Liver (tissue), 9 donors: Measurements from ENCODE around the gene IFRD2. TPM values are rescaled to one million over a fixed set of nuclear protein-coding genes. Genes with fewer than 3 reads are reported as not detected.

Experiments used
- DNase-seq: peaks from one replicate; pipeline ENCODE4 v3.0.0-alpha.2; 2017; ENCODE audit warnings: low spot score
- H3K27ac ChIP-seq, 2 donors: one replicate each; pipeline ENCODE4 v1.7.0; 2013; ENCODE audit warnings: inconsistent platforms in 2 of 2, low read length in 2 of 2, control low read depth in 1 of 2, low read depth in 1 of 2, mild to moderate bottlenecking in 1 of 2
- H3K27me3 ChIP-seq, 4 donors: one replicate each; pipeline versions ENCODE4 v1.6.1 to v1.7.0; 2013; ENCODE audit warnings: low read length in 3 of 4, inconsistent platforms in 1 of 4, mild to moderate bottlenecking in 1 of 4, moderate library complexity in 1 of 4; ENCODE audit not compliant: control insufficient read depth in 4 of 4, insufficient read depth in 4 of 4
- H3K36me3 ChIP-seq, 4 donors: one replicate each; pipeline versions ENCODE4 v1.6.1 to v1.7.0; 2013; ENCODE audit warnings: low read length in 3 of 4, mild to moderate bottlenecking in 3 of 4, low read depth in 1 of 4, moderate library complexity in 1 of 4; ENCODE audit not compliant: control insufficient read depth in 4 of 4, insufficient read depth in 3 of 4
- H3K4me1 ChIP-seq, 4 donors: one replicate each; pipeline versions ENCODE4 v1.6.1 to v1.7.0; 2013; ENCODE audit warnings: low read length in 3 of 4, mild to moderate bottlenecking in 3 of 4, moderate library complexity in 1 of 4; ENCODE audit not compliant: control insufficient read depth in 4 of 4, insufficient read depth in 4 of 4
- H3K4me3 ChIP-seq, 3 donors: one replicate each; pipeline versions ENCODE4 v1.6.1 to v1.7.0; 2013; ENCODE audit warnings: low read length in 3 of 3, control low read depth in 1 of 3, low read depth in 1 of 3, mild to moderate bottlenecking in 1 of 3
- H3K9ac ChIP-seq, 2 donors: one replicate each; pipeline ENCODE4 v1.7.0; 2013; ENCODE audit warnings: low read length in 2 of 2, mild to moderate bottlenecking in 2 of 2, moderate library complexity in 2 of 2, control low read depth in 1 of 2, low read depth in 1 of 2
- H3K9me3 ChIP-seq, 4 donors: one replicate each; pipeline versions ENCODE4 v1.6.1 to v1.7.0; 2013; ENCODE audit warnings: low read length in 3 of 4; ENCODE audit not compliant: control insufficient read depth in 4 of 4
- EGR1 ChIP-seq, 2 donors: IDR thresholded peaks; 2 replicates each; pipeline ENCODE4 v1.6.1; 2016 to 2018; ENCODE audit warnings: antibody characterized with exemption in 2 of 2, low read depth in 2 of 2
- FOXA2 ChIP-seq: IDR thresholded peaks from 2 replicates; pipeline ENCODE4 v1.6.1; 2016; ENCODE audit warnings: antibody characterized with exemption
- GABPA ChIP-seq, 2 donors: IDR thresholded peaks in 1 of 2; conservative IDR thresholded peaks in 1 of 2; 2 replicates each; pipeline ENCODE4 v1.6.1; 2016; ENCODE audit warnings: antibody characterized with exemption in 2 of 2, mild to moderate bottlenecking in 1 of 2, moderate library complexity in 1 of 2
- HNF4A ChIP-seq, 2 donors: conservative IDR thresholded peaks; 2 replicates each; pipeline ENCODE4 v1.6.1; 2016; ENCODE audit warnings: antibody characterized with exemption in 2 of 2, mild to moderate bottlenecking in 2 of 2
- HNF4G ChIP-seq: IDR thresholded peaks from 2 replicates; pipeline ENCODE4 v1.6.1; 2016; ENCODE audit warnings: antibody characterized with exemption
- JUND ChIP-seq, 2 donors: IDR thresholded peaks; 2 replicates each; pipeline ENCODE4 v1.6.1; 2016; ENCODE audit warnings: antibody characterized with exemption in 2 of 2
- NR2F2 ChIP-seq: IDR thresholded peaks from 2 replicates; pipeline ENCODE4 v1.6.1; 2016; ENCODE audit warnings: antibody characterized with exemption
- RAD21 ChIP-seq, 2 donors: IDR thresholded peaks; 2 replicates each; pipeline ENCODE4 v1.6.1; 2016; ENCODE audit warnings: antibody characterized with exemption in 2 of 2, mild to moderate bottlenecking in 2 of 2
- RXRA ChIP-seq, 2 donors: IDR thresholded peaks; 2 replicates each; pipeline ENCODE4 v1.6.1; 2017 to 2018; ENCODE audit warnings: antibody characterized with exemption in 2 of 2, mild to moderate bottlenecking in 1 of 2
- SP1 ChIP-seq: IDR thresholded peaks from 2 replicates; pipeline ENCODE4 v1.6.1; 2018; ENCODE audit warnings: antibody characterized with exemption, mild to moderate bottlenecking
- TAF1 ChIP-seq: conservative IDR thresholded peaks from 2 replicates; pipeline ENCODE4 v1.6.1; 2016; ENCODE audit warnings: antibody characterized with exemption, mild to moderate bottlenecking
- YY1 ChIP-seq: IDR thresholded peaks from 2 replicates; pipeline ENCODE4 v1.6.1; 2016; ENCODE audit warnings: antibody characterized with exemption, mild to moderate bottlenecking
- WGBS: extraction: QIAGEN DNeasy Blood & Tissue Kit; methylation state at CpG from one replicate; pipeline ENCODE4 v1.1.7; 2013; 5-methylcytosine and 5-hydroxymethylcytosine counted together
- polyA plus RNA-seq, 2 donors: library from polyadenylated mRNA; stranded (reverse) in 1 of 2; unstranded in 1 of 2; fragments of 200-250 nt in 1 of 2; fragments of >200 nt in 1 of 2; fragmentation: Nextera tagmentation in 1 of 2; extraction: Ambion mirVana in 1 of 2; gene quantifications; one replicate each; pipeline versions ENCODE4 v1.2.1 to v1.2.3, GENCODE V29; 2013 to 2015
- total RNA-seq, 2 donors: library from RNA; depleted of rRNA; stranded (reverse); fragments of >200 nt; gene quantifications; one replicate each; pipeline ENCODE4 v1.2.3, GENCODE V29; 2014
- TF ChIP-seq, protein P1 (sequence below): IDR thresholded peaks from 2 replicates; pipeline ENCODE4 v1.6.1; 2016; ENCODE audit warnings: antibody characterized with exemption
- TF ChIP-seq, protein P2 (sequence below): IDR thresholded peaks from 2 replicates; pipeline ENCODE4 v1.6.1; 2016; ENCODE audit warnings: antibody characterized with exemption
- TF ChIP-seq, protein P3 (sequence below): fragments of 150-350 bp; IDR thresholded peaks from 2 replicates; pipeline ENCODE4 v1.5.1; 2017; ENCODE audit warnings: improper control_type of control experiment, low read depth, low read length; ENCODE audit not compliant: missing input control
- TF ChIP-seq, protein P4 (sequence below): IDR thresholded peaks from 2 replicates; pipeline ENCODE4 v1.6.1; 2016; ENCODE audit warnings: antibody characterized with exemption
- donor health status: healthy.
- donor health status: healthy.
- donor health status: healthy.
- donor health status: healthy.
- donor health status: healthy.

The IFRD2 gene
- total and polyA plus RNA-seq, 4 donors: 55.7 to 91.2 (median 63.2) TPM

DNA sequence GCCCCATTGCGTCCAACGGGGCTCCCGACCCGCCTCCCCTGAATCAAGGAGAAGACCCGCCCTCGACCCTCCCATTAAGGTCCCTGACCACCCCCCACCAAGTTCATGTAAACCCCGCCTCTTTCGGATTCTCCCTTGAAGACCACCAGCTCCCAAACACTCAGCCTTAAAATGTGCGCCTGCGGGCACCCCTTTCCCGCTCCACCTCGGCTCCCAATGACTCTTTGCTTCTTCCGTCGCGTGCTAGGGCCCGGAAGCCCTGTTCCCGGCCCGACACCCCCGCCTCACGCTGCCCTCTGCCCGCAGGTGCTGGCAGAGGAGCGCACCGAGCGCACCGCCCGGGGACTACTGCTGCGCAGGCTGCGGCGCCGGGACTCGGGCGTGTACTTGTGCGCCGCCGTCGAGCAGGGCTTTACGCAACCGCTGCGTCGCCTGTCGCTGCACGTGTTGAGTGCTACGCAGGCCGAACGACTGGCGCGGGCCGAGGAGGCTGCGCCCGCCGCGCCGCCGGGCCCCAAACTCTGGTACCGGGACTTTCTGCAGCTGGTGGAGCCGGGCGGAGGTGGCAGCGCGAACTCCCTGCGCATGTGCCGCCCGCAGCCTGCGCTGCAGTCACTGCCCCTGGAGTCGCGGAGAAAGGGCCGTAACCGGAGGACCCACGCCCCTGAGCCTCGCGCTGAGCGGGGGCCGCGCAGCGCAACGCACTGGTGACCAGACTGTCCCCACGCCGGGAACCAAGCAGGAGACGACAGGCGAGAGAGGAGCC lies 16.1 kb downstream of the IFRD2 start:
- TF ChIP-seq RXRA (IDR thresholded peaks at IDR 0.05): no peak
- WGBS: 26% methylated on average over 79 of the region's 79 CpGs
- Histone ChIP-seq H3K36me3 (no peaks in the 10 kb centered on the region), H3K27ac (no peak overlapping the region), H3K4me3 (no peak overlapping the region), H3K9ac (no peak overlapping the region), H3K27me3 (peaks cover 0 to 2% (median 0%) of the 10 kb centered on the region in 4 donors), H3K4me1 (peaks cover 3 to 41% (median 19%) of the 10 kb centered on the region in 4 donors), H3K9me3 (no peaks in the 10 kb centered on the region)
- DNase-seq: no peak

DNA sequence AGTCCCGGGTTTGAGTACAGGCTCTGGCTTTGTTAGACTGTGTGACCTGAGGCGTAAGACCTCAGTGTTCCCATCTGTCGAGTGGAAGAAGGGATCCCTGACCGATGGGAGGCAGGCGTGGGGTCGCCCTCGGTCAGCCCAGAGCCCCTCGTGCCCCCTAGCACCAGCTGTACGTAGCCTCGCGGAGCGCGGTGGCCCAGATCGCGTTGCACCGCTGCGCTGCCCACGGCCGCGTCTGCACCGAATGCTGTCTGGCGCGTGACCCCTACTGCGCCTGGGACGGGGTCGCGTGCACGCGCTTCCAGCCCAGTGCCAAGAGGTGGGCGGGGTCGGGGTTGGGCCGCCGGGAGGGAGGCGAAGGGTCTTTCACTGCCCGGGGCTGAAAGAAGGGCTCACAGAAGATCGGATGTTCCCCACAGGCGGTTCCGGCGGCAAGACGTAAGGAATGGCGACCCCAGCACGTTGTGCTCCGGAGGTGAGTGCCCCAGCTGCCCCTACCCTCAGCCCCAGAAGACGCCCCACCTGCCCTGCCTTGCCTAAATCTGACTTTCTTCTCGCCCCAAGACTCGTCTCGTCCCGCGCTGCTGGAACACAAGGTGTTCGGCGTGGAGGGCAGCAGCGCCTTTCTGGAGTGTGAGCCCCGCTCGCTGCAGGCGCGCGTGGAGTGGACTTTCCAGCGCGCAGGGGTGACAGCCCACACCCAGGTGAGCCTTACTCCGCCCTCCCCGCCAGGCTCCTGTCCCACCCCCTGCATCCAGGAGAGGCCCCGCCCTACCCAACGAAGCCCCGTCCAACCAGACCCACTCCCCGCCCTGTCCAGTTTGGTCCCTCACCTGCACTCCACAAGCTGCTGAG lies 16.9 kb downstream of the IFRD2 start:
- Histone ChIP-seq H3K4me3 (no peak overlapping the region), H3K4me1 (peaks cover 3 to 41% (median 19%) of the 10 kb centered on the region in 4 donors), H3K9me3 (no peaks in the 10 kb centered on the region), H3K27ac (no peak overlapping the region), H3K27me3 (peaks cover 0 to 2% (median 0%) of the 10 kb centered on the region in 4 donors), H3K9ac (no peak overlapping the region), H3K36me3 (no peaks in the 10 kb centered on the region)
- no peak for DNase-seq
- 22% methylated on average over 65 of the region's 65 CpGs for WGBS
- no peak for TF ChIP-seq SP1
- TF ChIP-seq, protein P1, sequence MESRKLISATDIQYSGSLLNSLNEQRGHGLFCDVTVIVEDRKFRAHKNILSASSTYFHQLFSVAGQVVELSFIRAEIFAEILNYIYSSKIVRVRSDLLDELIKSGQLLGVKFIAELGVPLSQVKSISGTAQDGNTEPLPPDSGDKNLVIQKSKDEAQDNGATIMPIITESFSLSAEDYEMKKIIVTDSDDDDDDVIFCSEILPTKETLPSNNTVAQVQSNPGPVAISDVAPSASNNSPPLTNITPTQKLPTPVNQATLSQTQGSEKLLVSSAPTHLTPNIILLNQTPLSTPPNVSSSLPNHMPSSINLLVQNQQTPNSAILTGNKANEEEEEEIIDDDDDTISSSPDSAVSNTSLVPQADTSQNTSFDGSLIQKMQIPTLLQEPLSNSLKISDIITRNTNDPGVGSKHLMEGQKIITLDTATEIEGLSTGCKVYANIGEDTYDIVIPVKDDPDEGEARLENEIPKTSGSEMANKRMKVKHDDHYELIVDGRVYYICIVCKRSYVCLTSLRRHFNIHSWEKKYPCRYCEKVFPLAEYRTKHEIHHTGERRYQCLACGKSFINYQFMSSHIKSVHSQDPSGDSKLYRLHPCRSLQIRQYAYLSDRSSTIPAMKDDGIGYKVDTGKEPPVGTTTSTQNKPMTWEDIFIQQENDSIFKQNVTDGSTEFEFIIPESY: no peak
- TF ChIP-seq HNF4A (conservative IDR thresholded peaks at IDR 0.05): no peak
- no peak for TF ChIP-seq JUND (IDR thresholded peaks at IDR 0.05)
- TF ChIP-seq HNF4G: no peak
- TF ChIP-seq, protein P2, sequence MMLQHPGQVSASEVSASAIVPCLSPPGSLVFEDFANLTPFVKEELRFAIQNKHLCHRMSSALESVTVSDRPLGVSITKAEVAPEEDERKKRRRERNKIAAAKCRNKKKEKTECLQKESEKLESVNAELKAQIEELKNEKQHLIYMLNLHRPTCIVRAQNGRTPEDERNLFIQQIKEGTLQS: no peak
- no peak for TF ChIP-seq TAF1
- TF ChIP-seq, protein P3, sequence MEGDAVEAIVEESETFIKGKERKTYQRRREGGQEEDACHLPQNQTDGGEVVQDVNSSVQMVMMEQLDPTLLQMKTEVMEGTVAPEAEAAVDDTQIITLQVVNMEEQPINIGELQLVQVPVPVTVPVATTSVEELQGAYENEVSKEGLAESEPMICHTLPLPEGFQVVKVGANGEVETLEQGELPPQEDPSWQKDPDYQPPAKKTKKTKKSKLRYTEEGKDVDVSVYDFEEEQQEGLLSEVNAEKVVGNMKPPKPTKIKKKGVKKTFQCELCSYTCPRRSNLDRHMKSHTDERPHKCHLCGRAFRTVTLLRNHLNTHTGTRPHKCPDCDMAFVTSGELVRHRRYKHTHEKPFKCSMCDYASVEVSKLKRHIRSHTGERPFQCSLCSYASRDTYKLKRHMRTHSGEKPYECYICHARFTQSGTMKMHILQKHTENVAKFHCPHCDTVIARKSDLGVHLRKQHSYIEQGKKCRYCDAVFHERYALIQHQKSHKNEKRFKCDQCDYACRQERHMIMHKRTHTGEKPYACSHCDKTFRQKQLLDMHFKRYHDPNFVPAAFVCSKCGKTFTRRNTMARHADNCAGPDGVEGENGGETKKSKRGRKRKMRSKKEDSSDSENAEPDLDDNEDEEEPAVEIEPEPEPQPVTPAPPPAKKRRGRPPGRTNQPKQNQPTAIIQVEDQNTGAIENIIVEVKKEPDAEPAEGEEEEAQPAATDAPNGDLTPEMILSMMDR: no peak
- no peak for TF ChIP-seq RXRA (IDR thresholded peaks at IDR 0.05)
- no peak for TF ChIP-seq GABPA (IDR thresholded peaks at IDR 0.05 in 1 of 2, conservative IDR thresholded peaks at IDR 0.05 in 1 of 2)
- no peak for TF ChIP-seq EGR1 (IDR thresholded peaks at IDR 0.05; ENCODE audit: low read depth in 2 of 2)
- no peak for TF ChIP-seq YY1
- TF ChIP-seq FOXA2: no peak
- TF ChIP-seq, protein P4, sequence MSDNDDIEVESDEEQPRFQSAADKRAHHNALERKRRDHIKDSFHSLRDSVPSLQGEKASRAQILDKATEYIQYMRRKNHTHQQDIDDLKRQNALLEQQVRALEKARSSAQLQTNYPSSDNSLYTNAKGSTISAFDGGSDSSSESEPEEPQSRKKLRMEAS: no peak
- TF ChIP-seq NR2F2: no peak
- TF ChIP-seq RAD21 (IDR thresholded peaks at IDR 0.05): no peak
